Forelimb muscle (tissue), 1 donor: ENCODE data around the gene SCAMP3. TPM values are rescaled to one million over a fixed set of nuclear protein-coding genes. Genes with fewer than 3 reads are reported as not detected.
"Not testable (repeated sequence)": the region's sequence is repeated elsewhere in the genome, so short reads cannot be mapped to it uniquely, and the experiment has no call there.

Experiments
- DNase-seq: peaks from one replicate; pipeline ENCODE4 v3.0.0-alpha.2; 2013; ENCODE audit warnings: low read depth
- polyA plus RNA-seq: library from polyadenylated mRNA; unstranded; fragments of 120-200 nt; gene quantifications from one replicate; pipeline ENCODE4 v1.2.1, GENCODE V29; 2013; ENCODE audit not compliant: insufficient read length

SCAMP3 gene
- polyA plus RNA-seq, 1 donor, result 44.4 TPM

DNA sequence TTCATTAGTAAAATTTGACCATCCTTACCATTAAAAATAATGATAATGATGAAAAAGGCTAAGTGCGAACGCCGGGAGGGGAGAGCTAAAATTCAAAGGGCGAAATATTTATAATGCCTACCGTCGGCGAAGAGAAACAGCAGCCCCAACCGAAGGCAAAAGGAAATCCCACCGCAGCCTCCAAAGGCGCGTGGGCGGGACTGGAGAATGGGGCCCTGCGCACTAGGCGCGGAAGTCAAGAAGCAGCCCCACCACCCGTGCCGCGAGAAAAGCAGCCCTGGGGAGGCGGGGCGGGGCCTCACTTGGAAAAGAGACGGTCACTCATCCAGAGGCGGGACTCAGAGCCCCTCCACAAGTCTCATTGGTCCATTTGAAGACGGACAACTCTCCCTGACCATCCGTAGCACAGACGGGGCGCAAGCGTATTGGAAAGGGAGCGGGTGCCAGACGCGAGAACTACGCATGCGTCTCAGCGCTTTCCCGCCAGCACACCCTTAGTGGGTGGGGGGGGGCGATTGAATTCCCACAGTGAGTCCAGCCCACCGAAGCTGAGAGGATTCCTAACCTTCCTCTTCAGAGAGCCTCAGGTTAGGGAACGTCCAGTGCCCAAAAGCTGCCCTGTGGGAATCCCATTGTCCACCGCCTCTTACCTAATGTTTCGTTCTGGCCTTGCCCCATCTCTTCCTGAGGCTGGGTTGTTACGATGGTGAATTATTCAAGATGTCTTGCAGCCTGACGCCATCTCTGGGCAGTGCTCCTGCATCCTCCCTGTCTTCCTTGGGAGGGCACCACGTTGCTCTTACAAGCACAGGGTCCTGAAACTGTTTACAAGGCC is 34.7 kb downstream of the SCAMP3 start:
- peak; percentile 98 for DNase-seq

- no peak for DNase-seq
Observed at GRCh38 chr1:155226910-155227260, 35.3 kb downstream of the SCAMP3 start.

DNA sequence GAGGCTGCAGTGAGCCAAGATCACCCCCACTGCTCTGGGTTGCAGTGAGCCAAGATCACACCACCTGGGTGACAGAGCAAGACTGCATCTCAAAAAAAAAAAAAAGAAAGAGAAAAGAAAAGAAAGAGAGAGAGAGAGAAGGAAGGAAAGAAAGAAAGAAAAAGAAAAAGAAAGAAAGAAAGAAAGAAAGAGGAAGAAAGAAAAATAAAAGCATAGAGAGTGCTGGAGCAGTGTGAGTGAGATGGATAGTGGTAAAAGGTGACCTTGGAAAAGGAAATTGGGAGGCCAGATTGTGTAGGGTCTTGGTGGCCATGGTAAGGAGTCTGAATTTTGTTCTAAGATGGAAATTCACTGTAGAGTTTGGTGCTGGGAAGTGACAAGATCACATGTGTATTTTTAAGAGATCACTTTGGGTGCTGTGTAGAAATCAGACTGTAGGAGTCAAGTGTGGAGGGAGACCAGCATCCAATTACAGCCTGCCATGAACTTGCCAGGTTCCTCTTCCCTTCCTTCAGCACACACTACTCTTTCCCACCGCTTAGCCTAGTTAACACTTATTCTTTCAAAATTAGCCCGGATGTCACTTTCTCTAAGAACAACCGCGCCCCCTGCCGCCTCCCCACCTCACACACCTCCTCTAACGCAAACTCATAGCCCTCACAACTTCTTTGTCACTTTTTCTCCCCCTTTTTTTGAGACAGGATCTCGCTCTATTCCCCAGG is 35.8 kb downstream of the SCAMP3 start:
- no peak for DNase-seq

- DNase-seq, result not testable (repeated sequence)
Observed at GRCh38 chr1:155225404-155225759, 36.8 kb downstream of the SCAMP3 start.

DNA sequence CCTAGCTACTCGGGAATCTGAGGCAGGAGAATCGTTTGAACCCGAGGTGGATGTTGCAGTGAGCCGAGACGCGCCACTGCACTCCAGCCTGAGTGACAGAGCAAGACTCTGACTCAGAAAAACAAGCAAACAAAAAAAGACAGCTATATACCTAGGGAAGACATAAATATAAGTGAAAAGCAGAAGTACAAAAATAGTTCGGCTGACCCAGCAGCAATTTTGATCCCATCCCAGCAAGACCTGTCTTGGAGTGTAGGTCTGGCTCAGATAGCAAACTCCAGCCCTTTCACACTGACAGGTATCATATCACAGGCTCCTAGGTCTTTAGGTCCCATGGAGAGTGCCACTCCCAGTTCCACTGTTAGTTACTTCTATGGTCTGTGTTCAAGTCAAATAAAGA is 39.1 kb downstream of the SCAMP3 start:
- no peak for DNase-seq

- DNase-seq, result not testable (repeated sequence)
Observed at GRCh38 chr1:155220211-155220965, 41.8 kb downstream of the SCAMP3 start.

- no peak for DNase-seq
Observed at GRCh38 chr1:155219592-155220031, 42.5 kb downstream of the SCAMP3 start.

GRCh38 chr1:155218854-155219591 is 43.1 kb downstream of the SCAMP3 start:
- no peak for DNase-seq

DNA sequence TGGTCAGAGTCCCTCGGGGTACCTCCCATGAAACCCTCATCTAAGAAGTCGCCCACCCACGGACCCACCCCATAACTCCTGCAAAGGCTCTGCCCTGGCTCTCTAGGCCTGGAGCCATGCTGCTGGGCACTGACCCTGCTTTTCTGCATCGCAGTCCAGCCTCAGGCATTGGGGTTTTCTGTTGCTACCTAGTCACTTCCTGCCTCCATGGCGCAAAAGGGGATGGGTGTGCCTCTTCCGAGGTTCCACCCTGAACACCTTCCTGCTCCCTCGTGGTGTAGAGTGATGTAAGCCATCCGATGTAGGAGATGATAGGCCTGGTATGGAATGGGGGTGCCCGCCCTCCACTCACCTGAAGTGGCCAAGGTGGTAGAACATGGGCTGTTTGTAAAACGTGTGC is 47.5 kb downstream of the SCAMP3 start:
- DNase-seq, result not testable (repeated sequence)

- DNase-seq, result not testable (repeated sequence)
Observed at GRCh38 chr1:155212051-155212440, 50.1 kb downstream of the SCAMP3 start.

DNA sequence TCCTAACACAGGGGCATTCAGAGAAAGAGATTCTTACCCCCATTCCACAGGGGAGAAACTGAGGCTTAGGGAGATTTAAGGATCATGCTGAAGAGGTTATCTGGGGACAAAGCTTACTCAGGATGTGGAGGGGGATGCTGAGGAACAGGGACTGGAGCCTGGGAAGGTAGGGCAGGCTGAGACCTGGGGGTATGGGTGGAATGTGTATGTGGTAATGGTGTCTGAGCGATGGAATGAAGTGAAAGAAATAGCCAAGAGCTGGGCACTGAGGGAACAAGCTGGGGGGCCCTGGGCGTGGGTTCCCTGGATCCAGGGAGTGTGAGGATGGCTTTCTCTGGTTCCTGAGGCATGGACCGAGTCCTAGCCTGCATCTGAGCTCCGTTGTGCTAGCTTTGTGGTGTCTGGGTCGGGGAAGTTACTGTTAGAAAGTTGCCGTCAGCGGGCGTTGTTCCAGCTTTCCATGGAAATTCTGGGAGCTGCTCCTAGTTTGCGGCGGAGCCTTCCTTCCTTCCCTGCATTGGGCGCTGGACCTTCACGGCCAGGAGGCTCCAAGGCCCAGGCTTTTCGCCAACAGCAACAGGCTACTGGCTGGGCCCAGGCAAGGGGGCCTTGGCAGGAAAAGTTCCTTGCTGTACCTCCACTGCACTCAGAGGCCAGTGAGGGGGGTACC is 50.6 kb downstream of the SCAMP3 start:
- DNase-seq, result not testable (repeated sequence)

- no peak for DNase-seq
Observed at GRCh38 chr1:155210314-155211104, 51.7 kb downstream of the SCAMP3 start.

GRCh38 chr1:155209312-155209721 is 52.8 kb downstream of the SCAMP3 start:
- no peak for DNase-seq

DNA sequence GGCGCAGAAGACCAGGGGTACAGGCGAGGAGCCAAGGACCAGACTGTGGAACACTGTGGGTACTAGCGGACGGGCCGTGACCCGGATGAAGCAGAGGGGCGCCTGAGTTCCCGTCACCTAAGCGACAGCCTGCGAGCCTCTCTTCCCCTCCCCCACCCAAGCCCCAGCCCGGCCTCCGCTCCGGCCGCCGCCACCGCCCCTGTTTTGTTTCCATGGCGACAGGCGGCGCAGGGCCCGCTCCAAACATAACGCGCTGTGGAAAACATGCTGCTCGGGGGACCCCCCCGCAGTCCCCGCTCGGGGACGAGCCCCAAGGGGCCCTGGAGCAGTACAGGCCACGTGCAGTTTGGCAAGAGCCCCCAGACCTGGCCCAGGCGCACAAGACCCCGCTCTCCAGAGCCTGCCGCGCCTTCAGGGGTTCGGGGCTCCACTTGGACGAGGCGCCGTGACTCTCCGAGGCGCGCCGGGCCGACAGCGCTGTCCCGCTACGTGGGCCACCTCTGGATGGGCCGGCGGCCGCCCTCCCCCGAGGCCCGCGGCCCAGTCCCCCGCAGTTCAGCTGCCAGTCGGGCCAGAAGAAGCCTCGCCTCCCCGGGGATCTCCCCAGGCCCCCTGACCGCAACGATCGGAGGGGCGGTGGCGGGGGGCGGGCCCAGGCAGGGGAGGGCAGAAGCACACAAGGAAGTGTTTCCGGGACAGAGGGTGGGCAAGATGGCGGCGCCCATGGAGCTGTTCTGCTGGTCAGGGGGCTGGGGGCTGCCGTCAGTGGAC is 53.4 kb downstream of the SCAMP3 start, which contains the start of gene MTX1:
MTX1 (plus strand) TSS at position 155 of the 771 bp plus-strand sequence; CDS start at position 265, 110 bp downstream.
- peak; percentile 80 for DNase-seq

DNA sequence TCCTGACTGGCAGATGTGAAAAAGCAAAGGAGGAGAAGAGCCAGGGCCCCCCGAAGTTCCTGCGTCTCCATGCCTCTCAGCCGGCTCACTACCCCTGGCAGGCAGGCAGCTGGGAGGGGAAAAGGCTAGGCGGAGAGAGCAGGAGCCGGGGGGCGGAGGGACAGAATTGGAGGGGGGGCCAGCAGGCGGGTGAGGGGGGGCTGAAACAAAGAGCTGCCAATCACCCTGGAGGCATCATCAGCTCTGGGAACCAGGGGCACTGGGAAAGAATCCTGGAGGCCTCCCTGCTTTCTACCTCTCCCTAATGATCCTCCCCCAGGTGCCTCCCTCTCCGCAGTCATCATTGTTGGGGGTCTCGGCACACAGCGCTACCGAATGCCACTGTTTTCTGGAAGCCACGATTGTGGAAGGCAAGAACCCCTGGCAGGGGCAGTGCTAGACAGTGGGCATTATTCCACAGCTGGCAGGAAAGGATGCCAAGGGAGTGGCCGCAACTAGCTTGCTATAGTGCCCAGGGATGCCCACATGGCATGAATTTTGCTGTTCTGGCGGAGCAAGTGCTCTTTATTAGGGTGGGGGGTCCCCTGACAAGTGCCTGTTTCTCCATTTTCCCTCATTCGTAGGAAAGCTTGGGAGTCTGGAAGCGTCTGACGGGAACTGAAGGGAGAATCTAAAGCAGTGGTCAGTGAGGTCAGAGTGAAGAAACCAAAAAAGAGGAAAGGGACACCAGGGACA is 54.2 kb downstream of the SCAMP3 start, which contains the start of gene THBS3:
THBS3 (minus strand) TSS at position 92 of the 735 bp plus-strand sequence; CDS start at position 71, 21 bp downstream.
- no peak for DNase-seq

DNA sequence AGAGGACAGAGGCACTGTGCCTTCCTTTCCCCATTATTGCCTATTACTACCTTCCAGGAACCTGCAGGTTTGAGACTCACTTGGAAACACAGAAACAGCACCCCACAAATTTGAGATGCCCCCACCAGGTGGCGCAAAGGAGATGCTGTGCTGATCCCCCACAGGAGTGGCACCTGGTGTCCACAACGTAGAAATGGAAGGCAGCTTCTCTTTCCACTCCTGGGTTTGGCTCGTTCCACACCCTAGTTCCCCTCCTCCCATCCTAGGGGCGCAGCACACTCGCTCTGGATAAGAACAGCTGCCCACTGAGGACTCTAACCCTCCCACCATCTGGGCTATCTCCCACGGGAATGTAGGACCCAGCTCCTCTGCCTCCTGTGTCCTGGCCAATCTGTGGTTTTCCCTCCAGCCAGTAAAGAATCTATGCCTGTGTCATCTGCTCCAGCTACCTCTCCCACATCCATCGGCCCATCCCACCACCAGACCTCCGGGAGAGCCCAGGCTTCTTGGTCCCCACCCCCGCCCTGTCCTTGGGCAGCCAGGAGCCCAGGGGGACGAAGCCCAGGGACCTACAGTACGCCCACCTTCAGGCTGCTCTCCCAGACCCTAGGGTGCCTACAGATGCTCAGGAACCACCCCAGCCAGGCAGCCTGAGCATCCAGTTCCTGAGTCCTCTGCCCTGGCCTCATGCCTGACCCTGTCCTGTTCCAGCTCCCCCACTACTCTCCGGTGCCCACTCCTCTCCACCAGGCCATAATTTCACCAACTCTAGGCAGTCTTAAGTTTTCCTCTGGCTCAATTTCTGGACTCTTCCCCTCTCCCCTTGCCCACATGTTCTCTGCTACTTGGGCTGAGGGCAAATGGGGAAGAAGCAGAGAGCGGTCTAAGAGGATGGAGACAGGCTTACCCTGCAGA is 55.0 kb downstream of the SCAMP3 start:
- no peak for DNase-seq
